GM12878 (cell line): ENCODE data around the gene CLTCL1. TPM values are rescaled to one million over a fixed set of nuclear protein-coding genes. Genes with fewer than 3 reads are reported as not detected.

ENCODE experiments used
- ATAC-seq: fragments of 200-7000 bp; cut with Tn5 transposase; 3 replicates; pipeline ENCODE4 v1.9.1; 2020; ENCODE audit warnings: mild to moderate bottlenecking, moderate library complexity
- BruUV-seq: library from RNA; stranded (reverse); fragments of 400-500 nt; replicated peaks from 2 replicates; lab custom pipeline; 2021; lab: Mats Ljungman, UMichigan
- CTCF ChIA-PET: fragments of 300-600 bp; sonication (Branson Sonifier 250); formaldehyde crosslinking; extraction: SDS; loops from one replicate; lab custom pipeline; 2021; ENCODE audit warnings: inconsistent platforms; lab: Yijun Ruan, JAX
- POLR2A ChIA-PET: fragments of 350-600 bp; formaldehyde crosslinking; extraction: SDS; loops from one replicate; lab custom pipeline; 2021; ENCODE audit warnings: inconsistent platforms; lab: Charles Lee
- RAD21 ChIA-PET: fragments of 300-600 bp; sonication (Branson Sonifier 250); formaldehyde crosslinking; loops from one replicate; lab custom pipeline; 2023; ENCODE audit warnings: antibody characterized with exemption; ENCODE audit not compliant: unreplicated experiment; lab: Charles Lee
- SMC1A ChIA-PET: fragments of 300-600 bp; sonication (Branson Sonifier 250); formaldehyde crosslinking; loops from one replicate; lab custom pipeline; 2023; ENCODE audit not compliant: unreplicated experiment, uncharacterized antibody; lab: Charles Lee
- DNase-seq: peaks from one replicate; pipeline ENCODE4 v3.0.0-alpha.2; 2011; ENCODE audit warnings: low read depth, low spot score
- FAIRE-seq: peaks from 3 replicates; lab custom pipeline; 2011; peaks lifted over from hg19 to GRCh38; lab: Jason Lieb, UNC
- H2AFZ ChIP-seq: 2 replicates; pipeline ENCODE4 v1.6.0; 2011; ENCODE audit warnings: low read depth, low read length, control low read depth; ENCODE audit not compliant: control insufficient read depth
- H3K27ac ChIP-seq: 2 replicates; pipeline ENCODE4 v1.5.1; 2011; ENCODE audit warnings: control low read depth; ENCODE audit not compliant: control insufficient read depth, insufficient read depth
- H3K27me3 ChIP-seq, 2 experiments: replicated peaks in 1 of 2; 2 replicates each; pipeline versions ENCODE4 v1.6.0 to v1.6.1; 2011; ENCODE audit warnings: low read length in 1 of 2; ENCODE audit not compliant: control insufficient read depth in 2 of 2, insufficient read depth in 2 of 2
- H3K36me3 ChIP-seq, 2 experiments: 2 replicates each; pipeline ENCODE4 v1.5.1; 2011; ENCODE audit warnings: low read length in 1 of 2; ENCODE audit not compliant: control insufficient read depth in 2 of 2, insufficient read depth in 2 of 2
- H3K4me1 ChIP-seq: 2 replicates; pipeline ENCODE4 v1.6.1; 2011; ENCODE audit warnings: mild to moderate bottlenecking, low read length, moderate library complexity, mixed read lengths; ENCODE audit not compliant: control insufficient read depth, insufficient read depth
- H3K4me2 ChIP-seq: 2 replicates; pipeline ENCODE4 v1.6.0; 2011; ENCODE audit warnings: control low read depth; ENCODE audit not compliant: control insufficient read depth, insufficient read depth
- H3K4me3 ChIP-seq: fragments of 200-600 bp; sonication (generic); 2 replicates; pipeline ENCODE4 v1.5.1; 2016
- H3K79me2 ChIP-seq: 2 replicates; pipeline ENCODE4 v1.6.0; 2011; ENCODE audit warnings: low read length; ENCODE audit not compliant: control insufficient read depth, insufficient read depth
- H3K9ac ChIP-seq: 2 replicates; pipeline ENCODE4 v1.8.0; 2011; ENCODE audit warnings: low read length, control low read depth, mixed read lengths; ENCODE audit not compliant: control insufficient read depth, insufficient read depth
- H3K9me3 ChIP-seq: replicated peaks from 3 replicates; pipeline ENCODE4 v1.5.1; 2011; ENCODE audit warnings: mild to moderate bottlenecking, low read length; ENCODE audit not compliant: control insufficient read depth, insufficient read depth
- H4K20me1 ChIP-seq: 2 replicates; pipeline ENCODE4 v1.6.0; 2011; ENCODE audit not compliant: control insufficient read depth, insufficient read depth
- BACH1 ChIP-seq: fragments of 450-650 bp; IDR thresholded peaks from 2 replicates; pipeline ENCODE4 v1.6.1; 2017; ENCODE audit warnings: mild to moderate bottlenecking, borderline replicate concordance
- CHD1 ChIP-seq: IDR thresholded peaks from 2 replicates; pipeline ENCODE4 v1.6.1; 2012; ENCODE audit warnings: low read depth, low read length, improper control_type of control experiment
- EP300 ChIP-seq, 2 experiments: fragments of 150-350 bp in 1 of 2; IDR thresholded peaks; 2 replicates each; pipeline ENCODE4 v1.6.1; 2011 to 2012; ENCODE audit warnings: low read depth in 2 of 2, low read length in 2 of 2, borderline replicate concordance in 1 of 2, improper control_type of control experiment in 1 of 2, inconsistent platforms in 1 of 2; ENCODE audit not compliant: control insufficient read depth in 1 of 2
- IKZF1 ChIP-seq: fragments of 450-650 bp; conservative IDR thresholded peaks from 2 replicates; pipeline ENCODE4 v1.6.1; 2017; ENCODE audit warnings: antibody characterized with exemption, mild to moderate bottlenecking
- KLF5 ChIP-seq: fragments of 450-650 bp; IDR thresholded peaks from 2 replicates; pipeline ENCODE4 v1.6.1; 2014; ENCODE audit warnings: mild to moderate bottlenecking; ENCODE audit not compliant: partially characterized antibody
- NFYB ChIP-seq: IDR thresholded peaks from 2 replicates; pipeline ENCODE4 v1.6.1; 2011; ENCODE audit warnings: low read depth, mild to moderate bottlenecking, low read length, improper control_type of control experiment, moderate library complexity; ENCODE audit not compliant: insufficient read depth
- NR2C1 ChIP-seq: fragments of 450-650 bp; IDR thresholded peaks from 2 replicates; pipeline ENCODE4 v1.6.1; 2017; ENCODE audit warnings: antibody characterized with exemption, mild to moderate bottlenecking, moderate library complexity
- WGBS: methylation state at CpG from one replicate; pipeline ENCODE4 v1.1.6; 2016; ENCODE audit warnings: low lambda C conversion rate; ENCODE audit not compliant: insufficient replicate concordance, insufficient coverage; ENCODE audit errors: missing lambda C conversion rate; 5-methylcytosine and 5-hydroxymethylcytosine counted together
- in situ Hi-C: fragments of 300-500 bp; cut with MboI; formaldehyde crosslinking; loops from 9 replicates; pipeline ENCODE4 v1.14.3; 2018; ENCODE audit warnings: mixed read lengths
- intact Hi-C: fragments of 100-400 bp; cut with micrococcal nuclease; formaldehyde crosslinking; loops from one replicate; pipeline ENCODE4 v1.14.2; 2022; ENCODE audit not compliant: unreplicated experiment
- polyA plus RNA-seq, 11 experiments: library from polyadenylated mRNA; depleted of rRNA in 4 of 11; unstranded in 6 of 11; stranded (reverse) in 5 of 11; fragments of >200 nt; fragmentation: Nextera tagmentation in 4 of 11; fragmentation: Illumina TruSeq in 1 of 11; extraction: Ambion mirVana in 4 of 11; extraction: Trizol in 1 of 11; gene quantifications; 1 replicate in 1 of 11; 2 replicates in 10 of 11; pipeline versions ENCODE4 v1.2.1 to v1.2.3, GENCODE V29; 2011 to 2016; ENCODE audit warnings: inconsistent platforms in 2 of 11, missing spikeins in 2 of 11, low read depth in 1 of 11
- total RNA-seq, 4 experiments: library from RNA; depleted of rRNA in 3 of 4; stranded (reverse); fragments of >200 nt in 3 of 4; fragmentation: Illumina TruSeq in 1 of 4; extraction: Trizol in 1 of 4; gene quantifications; 2 replicates each; pipeline versions ENCODE4 v1.2.1 to v1.2.3, GENCODE V29; 2013 to 2021

The CLTCL1 gene
- total and polyA plus RNA-seq, 10 of the 15 experiments (the other 5 are each of a cell fraction or from before 2014, with no cell fraction given), result under 0.01 to 0.35 (median 0.12) TPM; not detected in 2

DNA sequence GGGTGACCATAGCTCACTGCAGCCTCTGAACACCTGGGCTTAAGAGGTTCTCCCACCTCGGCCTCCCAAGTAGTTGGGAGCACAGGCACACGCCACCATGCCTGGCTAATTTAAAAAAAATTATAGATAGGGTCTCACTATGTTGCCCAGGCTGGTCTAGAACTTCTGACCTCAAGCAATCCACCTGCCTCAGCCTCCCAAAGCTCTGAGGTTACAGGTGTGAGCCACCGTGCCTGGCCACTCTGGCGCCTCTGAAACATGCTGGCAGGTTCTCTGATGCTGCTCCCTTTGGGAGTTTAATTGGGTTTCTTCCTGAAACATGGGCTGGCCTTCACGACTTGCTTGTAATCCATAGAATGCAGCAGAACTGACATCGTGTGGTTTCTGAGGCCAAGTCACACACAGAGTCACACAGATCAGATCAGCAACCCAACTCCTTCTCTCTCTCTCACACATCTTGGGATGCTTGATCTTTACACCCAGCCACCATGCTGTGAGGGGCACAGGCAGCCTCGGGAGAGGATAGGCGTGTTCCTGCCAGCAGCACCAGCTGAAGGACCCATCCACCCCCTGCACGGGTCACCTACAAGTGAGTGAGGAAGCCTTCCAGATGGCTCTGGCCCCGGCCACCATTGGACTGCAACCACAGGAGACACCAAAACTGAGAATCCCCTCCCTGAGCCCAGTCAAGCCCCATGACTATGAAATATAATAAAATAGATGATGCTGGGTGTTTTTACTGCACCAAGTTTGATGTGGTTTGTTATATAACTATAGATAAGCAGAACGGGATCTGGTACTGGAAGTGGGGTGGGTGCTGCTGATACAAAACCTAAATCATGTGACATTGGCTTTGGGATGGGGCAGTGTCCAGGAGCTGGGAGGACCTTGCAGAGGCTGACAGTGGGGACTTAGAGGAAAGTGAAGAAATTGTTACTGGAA lies 138.3 kb downstream of the CLTCL1 start:
- intact Hi-C loops, result no loop called here
- no peak overlapping the region for H2AFZ ChIP-seq
- FAIRE-seq (no peak), ATAC-seq (no peak), DNase-seq (no peak)
- ChIA-PET CTCF (interaction anchor here (0.9 kb wide), 1 partner anchor 9 kb away, joined by 5 read pairs; the partner anchor contains the start of gene ESS2), POLR2A (no interaction called here), RAD21 (no interaction called here), SMC1A (no interaction called here)
- H3K4me2 ChIP-seq, result no peak overlapping the region
- H3K9me3 ChIP-seq, result no peaks in the 10 kb centered on the region
- H3K27ac ChIP-seq, result no peak overlapping the region
- 14% methylated on average over 11 of the region's 11 CpGs for WGBS
- no peak overlapping the region for H3K9ac ChIP-seq
- no TSS peak for BruUV-seq
- no peaks in the 10 kb centered on the region for H3K4me1 ChIP-seq
- no peaks in the 10 kb centered on the region for H3K79me2 ChIP-seq
- in situ Hi-C loops, result no loop called here
- peaks cover 5 to 13% of the 10 kb centered on the region in 2 experiments for H3K27me3 ChIP-seq
- H3K36me3 ChIP-seq, result no peaks in the 10 kb centered on the region
- H4K20me1 ChIP-seq, result no peaks in the 10 kb centered on the region
- no peak overlapping the region for H3K4me3 ChIP-seq
- no peak for TF ChIP-seq KLF5
- no peak for TF ChIP-seq CHD1
- no peak for TF ChIP-seq NFYB
- no peak for TF ChIP-seq BACH1
- TF ChIP-seq EP300 (IDR thresholded peaks at IDR 0.05; ENCODE audit: borderline replicate concordance in 1 of 2, control insufficient read depth in 1 of 2, low read depth in 2 of 2, low read length in 2 of 2), result no peak
- TF ChIP-seq IKZF1, result no peak
- TF ChIP-seq NR2C1, result no peak
